ENCODE results near the gene OR5T1.

DNA sequence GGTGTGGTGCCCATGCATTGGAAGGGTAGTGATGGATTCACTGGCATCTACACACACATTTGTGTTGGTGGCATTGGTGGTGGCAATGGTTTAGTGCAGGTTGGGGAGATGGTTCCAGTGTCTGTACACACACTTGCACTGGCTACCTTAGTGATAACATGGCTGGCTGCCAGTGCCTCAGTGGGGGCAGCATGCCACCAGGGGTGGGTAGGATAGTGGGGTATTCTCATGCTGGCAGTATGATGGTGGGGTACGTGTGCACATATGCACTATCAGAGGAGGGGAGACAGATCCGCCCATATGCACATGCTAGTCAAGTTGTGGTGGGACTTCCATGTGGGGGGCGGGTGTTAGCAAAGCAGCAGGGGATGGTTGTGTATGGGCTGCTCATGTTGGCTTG is 33.9 kb downstream of the OR5T1 start:
- TF ChIP-seq, protein P1, sequence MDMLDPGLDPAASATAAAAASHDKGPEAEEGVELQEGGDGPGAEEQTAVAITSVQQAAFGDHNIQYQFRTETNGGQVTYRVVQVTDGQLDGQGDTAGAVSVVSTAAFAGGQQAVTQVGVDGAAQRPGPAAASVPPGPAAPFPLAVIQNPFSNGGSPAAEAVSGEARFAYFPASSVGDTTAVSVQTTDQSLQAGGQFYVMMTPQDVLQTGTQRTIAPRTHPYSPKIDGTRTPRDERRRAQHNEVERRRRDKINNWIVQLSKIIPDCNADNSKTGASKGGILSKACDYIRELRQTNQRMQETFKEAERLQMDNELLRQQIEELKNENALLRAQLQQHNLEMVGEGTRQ (IDR thresholded peaks at IDR 0.05; ENCODE audit: low read length) = no peak
- no peak for TF ChIP-seq CEBPB (IDR thresholded peaks at IDR 0.05; ENCODE audit: low read depth, low read length)
- TF ChIP-seq EGR1 (IDR thresholded peaks at IDR 0.05; ENCODE audit: borderline replicate concordance, low read depth, low read length) = no peak
